OCI-LY3 (cell line): ENCODE measurements around the gene CHST8.

ENCODE experiments used
- H2AFZ ChIP-seq: fragments of 200-600, 300-600 bp; shearing (Covaris generic); 2 replicates; pipeline ENCODE4 v1.6.0; 2014; ENCODE audit warnings: antibody characterized with exemption, low read depth, low read length
- H3K27ac ChIP-seq: fragments of 200-600, 300-600 bp; sonication (generic); 2 replicates; pipeline ENCODE4 v1.5.1; 2014; ENCODE audit warnings: mild to moderate bottlenecking, low read length, moderate library complexity, mixed read lengths
- H3K27me3 ChIP-seq: fragments of 200-600, 300-600 bp; sonication (generic); 2 replicates; pipeline ENCODE4 v1.6.1; 2014; ENCODE audit warnings: low read depth, low read length, mixed read lengths
- H3K36me3 ChIP-seq: fragments of 200-600, 300-600 bp; sonication (generic); replicated peaks from 2 replicates; pipeline ENCODE3; 2014; ENCODE audit warnings: low read depth, low read length, mixed read lengths
- H3K4me1 ChIP-seq: fragments of 300-600, 200-600 bp; sonication (generic); 2 replicates; pipeline ENCODE4 v1.6.1; 2014; ENCODE audit warnings: low read length, mixed read lengths
- H3K4me2 ChIP-seq: fragments of 200-600, 300-600 bp; sonication (generic); 2 replicates; pipeline ENCODE4 v1.6.1; 2014; ENCODE audit warnings: low read length, mixed read lengths
- H3K4me3 ChIP-seq: fragments of 300-600, 200-600 bp; sonication (generic); 2 replicates; pipeline ENCODE4 v1.5.1; 2014; ENCODE audit warnings: antibody characterized with exemption, mild to moderate bottlenecking, low read length, moderate library complexity
- H3K79me2 ChIP-seq: fragments of 300-600, 200-600 bp; shearing (Covaris generic); 2 replicates; pipeline ENCODE4 v1.6.1; 2014; ENCODE audit warnings: mild to moderate bottlenecking, low read length, mixed read lengths
- H3K9ac ChIP-seq: fragments of 300-600, 200-600 bp; shearing (Covaris generic); 2 replicates; pipeline ENCODE4 v1.6.0; 2014; ENCODE audit warnings: mild to moderate bottlenecking, low read length, moderate library complexity
- H3K9me3 ChIP-seq: fragments of 200-600, 300-600 bp; shearing (Covaris generic); 2 replicates; pipeline ENCODE4 v1.6.1; 2014; ENCODE audit warnings: low read length, mixed read lengths; ENCODE audit not compliant: insufficient read depth
- H4K20me1 ChIP-seq: fragments of 200-600, 300-600 bp; sonication (generic); 2 replicates; pipeline ENCODE4 v1.6.1; 2016; ENCODE audit warnings: low read length, mixed read lengths; ENCODE audit not compliant: insufficient read depth
- EZH2phosphoT487 ChIP-seq: fragments of 200-600 bp; shearing (Covaris generic); IDR thresholded peaks from 2 replicates; pipeline ENCODE4 v1.6.1; 2018; ENCODE audit warnings: antibody characterized with exemption, mixed run types, low read depth
- TF ChIP-seq, protein P1 (sequence below): fragments of 200-600, 300-600 bp; sonication (generic); IDR thresholded peaks from 2 replicates; pipeline ENCODE4 v1.5.1; 2014; ENCODE audit warnings: antibody characterized with exemption, low read length, low read depth

Gene CHST8

DNA sequence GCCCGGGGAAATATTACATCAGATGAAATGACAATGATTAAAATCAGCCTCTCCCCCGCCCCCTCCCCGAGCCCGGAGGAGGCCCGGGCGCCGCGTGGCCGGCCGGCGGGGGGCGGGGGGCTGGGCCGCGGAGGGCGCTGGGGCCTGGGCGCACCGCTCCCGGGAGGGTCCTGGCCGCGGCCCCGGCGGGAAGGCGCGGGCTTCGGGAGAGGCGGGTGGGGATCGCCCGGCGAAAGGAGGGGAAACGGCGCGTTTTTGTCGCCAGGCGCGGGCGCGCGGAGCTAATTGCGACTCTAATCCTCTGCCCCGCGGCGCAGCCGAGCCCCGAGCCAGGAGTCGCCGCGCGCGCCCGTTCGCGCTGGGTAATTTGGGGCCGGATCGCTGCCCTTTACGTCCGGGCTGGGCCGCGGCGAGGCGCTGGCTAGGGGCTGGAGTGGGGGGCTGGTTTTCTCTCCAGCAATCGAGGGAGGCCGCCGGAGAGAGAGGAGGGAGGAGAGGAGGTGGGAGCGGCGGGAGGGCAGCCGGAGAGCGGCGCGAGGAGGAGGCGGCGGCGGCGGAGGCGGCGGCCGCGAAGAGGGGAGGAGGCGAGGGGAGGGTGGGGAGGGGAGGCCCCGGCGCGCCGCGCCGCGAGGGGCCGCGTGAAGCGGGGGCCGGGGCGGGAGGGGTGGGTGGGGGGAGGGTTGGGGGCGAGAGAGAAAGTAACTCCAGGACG, 174.6 kb downstream of the CHST8 start, which contains the start of gene KCTD15:
TSS of gene KCTD15 (plus strand) at position 707 of the 712 bp plus-strand sequence. CDS start 3,585 bp downstream, outside the sequence.
- Histone ChIP-seq H3K4me3 (peak within 1 kb of the TSS; percentile 92), H3K4me2 (peak within 1 kb of the TSS; percentile 73), H3K79me2 (no peaks in the 10 kb centered on the region), H2AFZ (peak within 1 kb of the TSS; percentile 87), H3K4me1 (peaks cover 21% of the 10 kb centered on the region), H3K27me3 (peaks cover 5% of the 10 kb centered on the region; the same call in 1 of the 2 replicates), H3K27ac (peak within 1 kb of the TSS; percentile 79), H3K9ac (peak within 1 kb of the TSS; percentile 94), H3K9me3 (no peaks in the 10 kb centered on the region), H3K36me3 (peaks cover 3% of the 10 kb centered on the region), H4K20me1 (0 out of 2 replicates have a peak, but pooled peaks cover 3% of the 10 kb centered on the region)
- TF ChIP-seq, protein P1, sequence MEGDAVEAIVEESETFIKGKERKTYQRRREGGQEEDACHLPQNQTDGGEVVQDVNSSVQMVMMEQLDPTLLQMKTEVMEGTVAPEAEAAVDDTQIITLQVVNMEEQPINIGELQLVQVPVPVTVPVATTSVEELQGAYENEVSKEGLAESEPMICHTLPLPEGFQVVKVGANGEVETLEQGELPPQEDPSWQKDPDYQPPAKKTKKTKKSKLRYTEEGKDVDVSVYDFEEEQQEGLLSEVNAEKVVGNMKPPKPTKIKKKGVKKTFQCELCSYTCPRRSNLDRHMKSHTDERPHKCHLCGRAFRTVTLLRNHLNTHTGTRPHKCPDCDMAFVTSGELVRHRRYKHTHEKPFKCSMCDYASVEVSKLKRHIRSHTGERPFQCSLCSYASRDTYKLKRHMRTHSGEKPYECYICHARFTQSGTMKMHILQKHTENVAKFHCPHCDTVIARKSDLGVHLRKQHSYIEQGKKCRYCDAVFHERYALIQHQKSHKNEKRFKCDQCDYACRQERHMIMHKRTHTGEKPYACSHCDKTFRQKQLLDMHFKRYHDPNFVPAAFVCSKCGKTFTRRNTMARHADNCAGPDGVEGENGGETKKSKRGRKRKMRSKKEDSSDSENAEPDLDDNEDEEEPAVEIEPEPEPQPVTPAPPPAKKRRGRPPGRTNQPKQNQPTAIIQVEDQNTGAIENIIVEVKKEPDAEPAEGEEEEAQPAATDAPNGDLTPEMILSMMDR, result no peak
- TF ChIP-seq EZH2phosphoT487, result no peak

DNA sequence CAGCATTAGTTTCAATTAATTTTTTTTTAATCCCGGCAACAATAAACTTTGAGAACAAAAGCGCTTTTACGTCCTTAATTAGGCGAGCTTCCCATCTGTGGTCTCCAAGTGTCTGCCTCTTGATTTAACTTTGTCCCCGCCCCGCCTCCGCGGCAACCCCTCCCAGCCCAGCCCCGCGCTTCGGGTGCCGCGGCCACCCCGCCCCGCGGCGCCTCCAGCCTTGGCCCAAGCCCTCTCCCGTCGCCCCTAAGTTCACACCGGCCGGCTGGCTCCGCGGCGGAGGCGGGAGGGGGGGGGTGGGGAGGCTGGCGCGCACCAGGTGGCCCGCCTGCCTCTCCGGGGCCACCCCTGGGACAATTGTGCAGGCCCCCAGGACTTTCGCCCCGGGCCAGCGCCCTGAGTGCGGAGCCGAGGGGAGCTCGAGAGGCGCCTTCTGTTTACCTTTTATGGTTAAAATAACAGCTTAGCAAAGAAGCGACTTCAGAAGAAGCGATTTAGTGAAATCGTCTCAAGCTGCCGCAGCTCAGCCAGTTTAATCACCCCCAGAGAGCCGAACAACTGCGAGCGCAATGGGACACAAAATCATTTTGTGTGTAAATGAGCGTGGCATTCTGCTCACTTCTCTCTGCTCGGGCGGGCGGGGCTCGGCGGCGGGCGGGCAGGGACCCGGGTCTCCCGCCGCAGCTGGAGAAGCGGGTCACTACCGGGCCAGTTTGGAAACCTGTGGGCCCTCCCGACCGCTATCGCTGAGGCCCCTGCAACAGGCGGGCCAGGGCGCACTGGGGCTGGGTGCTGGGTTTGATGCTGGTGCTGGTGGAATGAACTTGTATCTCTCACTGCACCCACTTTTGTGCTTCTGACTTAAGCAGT, 176.3 kb downstream of the CHST8 start:
- peaks cover 15% of the 10 kb centered on the region for H3K4me1 ChIP-seq
- H3K36me3 ChIP-seq, result peaks cover 3% of the 10 kb centered on the region
- peak overlapping the region; percentile 77 for H3K4me3 ChIP-seq
- H3K9ac ChIP-seq, result peak overlapping the region; percentile 89
- peak overlapping the region; percentile 6; the same call in 1 of the 2 replicates for H2AFZ ChIP-seq
- H3K27me3 ChIP-seq, result no peaks in the 10 kb centered on the region; the same call in 1 of the 2 replicates
- TF ChIP-seq EZH2phosphoT487, result no peak
- TF ChIP-seq, protein P1, result no peak
- peak overlapping the region; percentile 69 for H3K4me2 ChIP-seq
- no peaks in the 10 kb centered on the region for H3K9me3 ChIP-seq
- no peak overlapping the region for H3K27ac ChIP-seq
- no peaks in the 10 kb centered on the region for H3K79me2 ChIP-seq
- H4K20me1 ChIP-seq, result 0 out of 2 replicates have a peak, but pooled peaks cover 3% of the 10 kb centered on the region

DNA sequence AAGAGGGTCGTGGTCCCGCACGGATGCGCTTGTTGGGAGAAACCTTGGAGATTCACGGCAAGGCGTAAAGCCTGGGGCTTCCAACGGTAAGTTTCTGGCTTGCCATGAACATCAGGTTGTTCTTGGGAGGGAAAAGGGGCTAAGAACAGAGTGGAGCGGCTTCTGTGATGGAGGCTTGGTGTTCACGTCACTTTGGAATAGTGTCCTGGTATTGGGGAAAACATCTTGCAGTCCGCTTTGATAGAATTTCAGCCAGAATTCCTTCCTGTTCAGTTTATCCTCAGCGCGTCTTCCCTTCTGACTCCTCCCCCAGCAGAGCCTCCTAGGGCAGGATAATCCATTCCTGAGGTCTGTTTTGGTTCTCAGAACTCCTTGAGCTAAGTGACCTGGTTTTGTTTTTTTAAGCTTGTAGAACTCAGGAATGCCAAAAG, 176.9 kb downstream of the CHST8 start:
- 0 out of 2 replicates have a peak, but pooled peaks cover 3% of the 10 kb centered on the region for H4K20me1 ChIP-seq
- TF ChIP-seq, protein P1, result no peak
- no peak for TF ChIP-seq EZH2phosphoT487
- H3K9ac ChIP-seq, result no peak overlapping the region
- no peaks in the 10 kb centered on the region for H3K27me3 ChIP-seq
- no peak overlapping the region for H3K4me2 ChIP-seq
- no peaks in the 10 kb centered on the region for H3K9me3 ChIP-seq
- peaks cover 3% of the 10 kb centered on the region for H3K36me3 ChIP-seq
- no peak overlapping the region for H3K27ac ChIP-seq
- peaks cover 8% of the 10 kb centered on the region for H3K4me1 ChIP-seq
- H2AFZ ChIP-seq, result no peak overlapping the region
- H3K79me2 ChIP-seq, result no peaks in the 10 kb centered on the region
- H3K4me3 ChIP-seq, result no peak overlapping the region

DNA sequence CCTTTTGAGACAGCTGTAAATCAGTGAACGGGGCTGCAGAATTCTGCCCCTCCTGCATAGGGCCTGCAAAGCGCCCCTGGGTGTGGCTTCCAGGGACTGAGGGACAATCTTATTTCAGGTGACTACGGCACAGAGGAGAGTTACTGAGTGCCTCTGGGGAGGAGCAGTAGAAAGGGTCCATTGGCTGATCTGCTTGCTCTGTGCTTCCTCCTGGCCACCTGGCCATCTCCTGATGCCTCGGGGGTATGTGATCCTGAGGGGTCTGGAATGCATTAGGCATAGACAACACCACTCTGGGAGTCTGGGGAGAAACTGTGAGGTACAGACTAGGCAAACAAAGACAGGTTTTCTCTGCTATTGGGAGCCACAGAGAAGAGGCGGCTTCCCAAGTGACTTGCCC, 177.7 kb downstream of the CHST8 start:
- no peak for TF ChIP-seq EZH2phosphoT487
- TF ChIP-seq, protein P1, result no peak
- Histone ChIP-seq H3K4me3 (no peak overlapping the region), H3K9ac (no peak overlapping the region), H3K4me2 (no peak overlapping the region), H2AFZ (no peak overlapping the region), H3K79me2 (no peaks in the 10 kb centered on the region), H3K4me1 (peaks cover 6% of the 10 kb centered on the region), H3K36me3 (peaks cover 3% of the 10 kb centered on the region), H3K27me3 (no peaks in the 10 kb centered on the region), H4K20me1 (0 out of 2 replicates have a peak, but pooled peaks cover 3% of the 10 kb centered on the region), H3K27ac (no peak overlapping the region), H3K9me3 (no peaks in the 10 kb centered on the region)
